HG03097 (cell line): ENCODE results near the gene CCL19.

Source experiments
- ATAC-seq: cut with Tn5 transposase; IDR thresholded peaks from one replicate; pipeline ENCODE4 v1.9.1; 2021; ENCODE audit not compliant: unreplicated experiment, low FRiP score

CCL19 gene

GRCh38 chr9:34642679-34643078 lies 48.4 kb downstream of the CCL19 start:
- no peak for ATAC-seq
